GM19463 (cell line): ENCODE data around the gene TMEM151B.
A peak's percentile ranks its signal among the peaks of the same experiment; 100 is the strongest.
"Not testable (repeated sequence)": the region's sequence is repeated elsewhere in the genome, so short reads cannot be mapped to it uniquely, and the experiment has no call there.

Experiments used
- ATAC-seq: cut with Tn5 transposase; IDR thresholded peaks from one replicate; pipeline ENCODE4 v1.9.1; 2021; ENCODE audit warnings: mild to moderate bottlenecking, moderate library complexity; ENCODE audit not compliant: unreplicated experiment

The TMEM151B gene

DNA sequence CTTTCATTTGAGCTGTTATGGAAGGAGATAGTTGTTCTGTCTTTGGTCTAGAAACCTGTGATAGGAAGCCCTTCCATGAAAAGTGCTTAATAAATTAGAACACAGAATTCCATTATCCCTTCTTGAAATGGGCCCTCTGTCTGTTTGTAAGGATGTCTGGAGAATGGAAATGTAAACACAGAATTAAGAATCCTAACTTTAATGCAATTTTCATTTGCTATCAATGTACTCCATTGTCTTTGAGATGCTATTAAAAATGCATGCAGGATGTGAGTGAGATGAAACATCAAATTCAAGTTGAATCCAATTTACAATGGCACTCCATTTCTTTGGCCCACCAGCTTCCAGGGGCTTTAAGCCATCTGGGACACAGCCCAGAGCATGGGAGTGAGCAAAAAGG lies 56.8 kb downstream of the TMEM151B start:
- ATAC-seq = no peak

DNA sequence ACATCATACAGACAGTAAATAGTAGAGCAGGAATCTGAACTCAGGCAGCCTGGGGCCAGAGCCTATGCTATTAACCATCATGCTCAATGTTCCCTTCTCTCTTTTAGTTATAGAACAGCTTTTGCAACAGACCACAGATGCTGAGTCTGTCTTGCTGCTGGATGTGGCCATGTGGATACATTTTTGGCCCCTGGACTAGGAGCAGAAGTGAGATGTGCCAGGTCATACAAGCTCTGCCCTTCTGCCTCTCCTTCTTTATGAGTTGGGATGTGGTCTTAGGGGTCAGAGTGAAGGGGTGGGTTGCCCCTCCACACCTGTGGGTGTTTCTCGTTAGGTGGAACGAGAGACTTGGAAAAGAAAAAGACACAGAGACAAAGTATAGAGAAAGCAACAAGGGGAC lies 57.5 kb downstream of the TMEM151B start:
- ATAC-seq = no peak

DNA sequence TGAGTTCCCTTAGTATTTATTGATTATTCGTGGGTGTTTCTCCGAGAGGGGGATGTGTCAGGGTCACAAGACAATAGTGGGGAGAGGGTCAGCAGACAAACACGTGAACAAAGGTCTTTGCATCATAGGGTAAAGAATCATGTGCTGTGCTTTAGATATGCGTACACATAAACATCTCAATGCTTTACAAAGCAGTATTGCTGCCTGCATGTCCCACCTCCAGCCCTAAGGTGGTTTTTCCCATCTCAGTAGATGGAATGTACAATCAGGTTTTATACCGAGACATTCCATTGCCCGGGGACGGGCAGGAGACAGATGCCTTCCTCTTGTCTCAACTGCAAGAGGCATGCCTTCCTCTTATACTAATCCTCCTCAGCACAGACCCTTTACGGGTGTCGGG lies 58.0 kb downstream of the TMEM151B start:
- ATAC-seq = not testable (repeated sequence)

DNA sequence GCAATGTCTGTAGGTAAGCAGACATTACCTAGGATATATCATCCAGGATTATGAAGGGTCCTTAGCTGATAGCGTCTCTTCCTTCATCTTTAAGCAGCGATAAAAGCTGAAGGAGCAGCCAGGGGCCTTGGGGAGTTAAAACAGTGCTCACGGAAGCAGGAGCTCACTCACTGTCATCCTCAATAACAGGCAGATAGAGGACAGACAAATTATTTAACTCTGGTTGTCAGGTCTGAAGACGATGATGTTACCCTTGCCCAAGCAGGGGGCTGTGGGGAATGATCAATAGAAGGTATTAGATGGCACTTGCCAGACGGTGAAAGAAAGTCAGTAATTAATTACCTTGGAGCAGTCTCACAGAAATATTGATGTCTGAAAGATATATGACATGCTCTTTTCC lies 59.6 kb downstream of the TMEM151B start:
- no peak for ATAC-seq

DNA sequence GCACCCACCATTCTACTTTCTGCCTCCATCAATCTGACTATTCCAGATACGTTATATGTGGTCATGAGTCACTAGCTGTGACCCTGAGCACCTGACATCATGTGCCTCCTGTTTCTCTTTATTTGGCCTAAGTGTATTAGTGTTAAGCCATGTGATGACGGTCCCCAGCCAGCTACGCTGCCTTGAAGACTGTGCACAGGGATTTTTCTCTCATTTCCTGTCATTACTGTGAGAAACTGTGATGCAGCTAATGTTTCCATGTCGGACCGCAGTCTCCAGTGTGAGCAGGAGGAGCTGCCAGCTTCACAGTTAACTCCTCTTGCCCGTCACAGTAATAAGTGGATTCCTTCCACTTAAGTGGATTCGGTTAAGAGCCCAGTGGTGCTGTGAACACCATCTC lies 62.3 kb downstream of the TMEM151B start:
- ATAC-seq = no peak

DNA sequence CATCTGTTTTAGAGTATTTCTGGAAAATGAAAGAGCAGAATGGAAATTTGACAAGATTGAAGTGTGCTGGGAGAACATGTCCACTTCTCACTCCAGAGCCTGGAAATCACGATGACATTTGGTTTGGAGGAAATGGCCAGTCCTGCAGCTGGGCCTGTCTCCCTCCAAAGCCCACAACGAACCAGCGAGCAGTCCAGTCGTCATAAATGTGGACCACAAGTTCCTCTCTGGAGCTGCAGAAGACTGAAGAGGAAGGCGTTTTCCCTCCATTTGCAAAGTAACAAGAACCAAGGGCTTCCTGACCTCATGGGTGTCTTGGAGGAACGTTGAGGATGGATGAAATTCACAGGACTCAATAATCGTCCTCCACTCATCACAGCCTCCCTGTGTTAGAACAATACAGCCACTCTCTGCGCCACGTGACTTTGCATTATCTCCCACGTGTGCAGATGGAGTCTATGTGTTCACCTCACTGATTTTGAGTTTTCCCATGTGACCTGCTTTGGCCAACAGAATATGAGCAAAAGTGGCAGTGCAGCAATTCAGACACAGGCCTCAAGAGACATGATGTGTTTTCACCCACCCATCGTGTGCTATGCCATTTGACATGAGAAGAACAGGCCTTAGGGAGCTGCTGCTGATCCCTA lies 63.1 kb downstream of the TMEM151B start:
- no peak for ATAC-seq

DNA sequence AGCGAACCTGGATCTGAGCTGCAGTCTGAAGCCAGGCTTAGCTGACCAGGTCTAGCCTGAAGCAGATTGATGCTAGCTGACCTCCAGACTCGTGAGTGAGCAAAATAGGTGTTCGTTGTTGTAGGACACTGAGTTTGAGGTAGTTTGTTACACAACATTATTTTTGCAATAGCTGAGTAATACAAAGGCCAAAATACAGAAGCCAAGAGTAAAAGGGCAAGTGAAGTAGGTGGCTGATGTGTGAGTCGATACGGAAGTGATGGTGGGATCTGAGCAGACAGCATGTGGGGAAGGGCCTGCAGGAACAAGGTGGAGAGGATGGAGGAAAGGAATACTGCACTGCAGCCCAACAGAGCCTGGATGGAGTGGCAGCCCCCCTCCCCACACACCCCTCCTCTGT lies 63.7 kb downstream of the TMEM151B start:
- ATAC-seq = no peak

DNA sequence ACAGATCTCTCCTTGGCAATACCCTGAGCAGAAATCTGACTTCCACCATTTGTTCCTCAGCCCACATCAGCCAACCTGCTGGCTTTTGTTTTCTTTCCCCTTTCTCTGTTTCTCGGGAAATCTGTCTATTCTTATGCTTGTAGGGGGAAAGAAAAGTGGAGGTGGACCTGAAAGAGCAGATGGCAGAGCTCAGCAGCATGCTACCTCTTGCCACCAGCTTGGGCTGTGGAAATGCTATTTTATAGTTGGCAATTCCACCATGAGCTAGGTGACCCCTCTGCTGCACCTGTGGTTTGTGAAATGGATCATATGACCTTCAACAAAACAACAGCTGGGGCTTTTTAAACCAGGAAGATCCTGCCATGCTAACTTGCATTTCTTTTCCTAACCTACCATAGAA lies 65.4 kb downstream of the TMEM151B start:
- ATAC-seq = no peak

DNA sequence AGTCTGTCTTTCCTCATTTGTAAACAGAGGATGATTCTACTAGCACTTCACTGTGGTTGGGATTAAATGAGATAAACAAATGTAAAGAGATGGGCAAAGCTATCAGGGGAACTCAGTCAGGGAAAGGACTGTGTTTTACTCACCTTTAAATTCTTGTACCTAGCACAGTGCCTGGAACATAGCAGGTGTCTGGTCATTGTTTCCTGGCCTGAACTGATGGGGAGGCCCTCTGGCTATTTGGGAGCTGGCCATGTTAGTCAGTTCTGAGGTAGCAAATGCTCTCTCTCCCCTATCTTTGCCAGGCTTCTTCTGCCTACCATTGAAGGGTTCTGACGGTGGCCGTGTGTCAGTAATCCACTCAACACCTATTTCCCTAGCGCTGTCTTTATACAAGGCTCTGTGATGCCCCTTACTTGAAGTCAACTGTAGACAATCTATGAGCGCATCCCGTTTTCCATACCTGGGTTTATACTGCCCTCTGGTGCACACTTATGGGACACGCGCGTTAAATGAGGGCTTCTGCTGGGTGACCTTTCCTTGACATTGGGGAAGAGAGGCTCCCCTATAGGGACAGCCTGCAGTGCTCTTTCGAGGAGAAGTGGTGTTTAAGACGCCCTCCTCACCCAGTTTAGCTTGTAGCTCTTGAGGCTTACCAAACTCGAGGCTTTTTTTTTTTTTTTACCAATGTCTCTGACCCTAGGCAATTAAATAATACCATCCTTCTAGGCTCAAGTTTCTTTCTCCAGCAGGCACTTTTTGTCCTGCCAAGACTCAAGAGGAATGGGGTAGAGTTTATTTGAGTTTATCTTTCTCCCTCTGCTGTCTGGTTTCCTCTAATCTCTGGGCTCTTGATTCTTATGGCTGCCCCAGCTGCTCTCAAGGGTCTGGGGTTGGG lies 68.2 kb downstream of the TMEM151B start:
- ATAC-seq = peak; percentile 74

DNA sequence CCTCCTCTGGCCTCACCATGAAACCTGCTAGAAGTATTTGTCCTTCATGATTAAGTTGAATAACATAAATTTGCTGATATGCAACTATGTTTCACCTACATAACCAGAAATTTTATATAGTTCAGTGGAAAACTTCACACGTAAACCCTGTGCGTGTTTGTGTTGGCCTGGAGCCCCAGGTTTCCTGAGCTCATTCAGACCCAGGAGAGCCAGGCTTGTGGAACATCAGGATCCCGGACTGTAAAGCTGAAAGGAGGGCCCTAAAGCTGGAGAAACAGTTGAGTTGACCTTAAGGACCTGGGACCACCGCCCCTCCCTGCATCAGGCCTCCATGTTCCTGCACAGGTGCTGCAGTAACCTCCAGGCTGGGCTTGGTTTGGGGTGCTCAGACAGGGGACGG lies 69.1 kb downstream of the TMEM151B start:
- ATAC-seq = no peak

DNA sequence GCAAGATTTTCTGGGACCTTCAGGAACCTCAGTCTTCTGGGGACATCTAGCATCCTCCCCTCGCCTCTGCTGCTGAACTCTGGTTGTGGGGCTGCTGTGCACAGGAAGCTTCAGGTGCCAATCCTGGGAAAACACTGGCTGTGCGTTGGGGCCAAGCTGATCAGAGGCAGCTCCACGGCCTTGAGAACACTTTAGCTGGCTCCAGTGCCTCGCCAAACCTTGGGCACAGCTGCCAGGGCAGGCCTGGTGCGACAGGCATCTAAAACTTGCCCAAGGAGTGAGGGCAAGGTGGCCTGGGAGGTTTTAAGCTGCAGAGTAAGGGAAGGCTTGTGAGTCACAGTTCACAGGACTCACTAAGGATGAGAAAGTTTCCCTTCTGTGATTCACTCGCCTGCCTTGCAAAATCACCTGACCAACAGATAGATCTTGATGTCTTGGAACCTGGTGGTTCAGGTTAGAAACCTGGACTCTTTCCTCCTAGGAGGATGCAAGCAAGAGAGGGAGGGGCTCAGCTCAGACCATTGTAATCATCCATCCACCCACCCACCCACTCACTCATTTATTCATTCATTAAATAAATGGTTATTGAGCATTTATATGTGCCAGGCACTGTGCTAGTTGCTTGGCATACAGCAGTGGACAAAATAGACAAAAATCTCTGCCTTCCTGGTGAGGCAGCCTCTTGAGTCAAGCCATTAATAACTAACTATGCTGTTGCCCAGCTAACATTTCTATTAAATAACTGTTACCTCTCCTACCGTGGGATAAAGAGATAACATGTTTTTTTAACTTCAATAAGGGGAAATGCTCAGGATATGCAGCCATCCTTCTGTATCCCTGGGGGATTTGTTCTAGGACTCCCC lies 69.7 kb downstream of the TMEM151B start:
- no peak for ATAC-seq

DNA sequence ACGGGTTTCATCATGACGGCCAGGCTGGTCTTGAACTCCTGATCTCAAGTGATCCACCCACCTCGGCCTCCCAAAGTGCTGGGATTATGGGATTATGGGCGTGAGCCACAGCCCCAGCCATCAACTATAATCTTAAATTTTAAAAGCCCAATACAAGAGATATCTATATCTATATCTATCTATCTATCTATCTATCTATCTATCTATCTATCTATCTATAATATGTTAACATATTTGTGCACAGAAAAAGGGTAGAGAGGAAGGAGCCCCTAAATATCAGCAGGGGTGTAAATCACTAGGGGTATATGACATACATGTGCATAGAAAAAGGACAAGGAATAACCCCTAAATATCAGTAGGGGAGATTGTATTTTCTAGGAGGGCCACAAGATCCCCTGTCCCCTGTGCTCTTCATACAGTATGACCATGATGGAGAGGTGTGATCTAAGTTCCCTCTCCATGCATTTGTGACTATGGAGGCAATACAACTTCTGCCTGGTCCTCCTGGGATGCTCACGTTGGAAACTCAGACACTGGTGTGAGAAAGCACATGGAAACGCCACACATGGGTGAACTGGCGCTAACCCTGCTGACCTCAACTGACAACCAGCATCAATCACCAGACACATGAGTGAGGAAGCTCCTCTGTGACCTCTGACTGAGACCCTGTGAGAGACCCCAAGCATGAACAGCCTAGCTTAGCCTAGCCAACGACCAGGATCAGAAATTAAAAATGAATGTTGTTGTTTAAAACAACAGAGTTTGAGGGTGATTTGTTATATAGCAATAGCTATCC lies 71.0 kb downstream of the TMEM151B start:
- no peak for ATAC-seq

DNA sequence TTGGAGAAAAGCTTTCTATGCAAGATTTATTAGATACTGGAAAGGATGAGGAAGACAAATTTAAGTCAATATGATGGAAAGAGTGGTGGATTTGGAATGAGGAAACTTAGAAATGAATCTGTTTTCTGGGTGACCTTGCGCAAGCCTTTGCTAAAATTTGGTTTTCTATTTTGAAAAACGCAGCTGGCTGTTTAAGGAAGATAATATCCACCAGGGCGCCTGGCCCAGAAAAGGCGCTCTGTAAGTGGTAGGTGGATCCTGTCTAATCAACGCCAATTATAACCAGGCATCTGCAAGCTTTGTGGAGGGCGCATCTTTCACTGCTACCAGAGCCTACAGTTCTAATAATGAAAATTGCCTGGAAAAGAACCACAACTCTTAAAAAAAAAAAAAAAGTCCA lies 71.8 kb downstream of the TMEM151B start:
- ATAC-seq = no peak

DNA sequence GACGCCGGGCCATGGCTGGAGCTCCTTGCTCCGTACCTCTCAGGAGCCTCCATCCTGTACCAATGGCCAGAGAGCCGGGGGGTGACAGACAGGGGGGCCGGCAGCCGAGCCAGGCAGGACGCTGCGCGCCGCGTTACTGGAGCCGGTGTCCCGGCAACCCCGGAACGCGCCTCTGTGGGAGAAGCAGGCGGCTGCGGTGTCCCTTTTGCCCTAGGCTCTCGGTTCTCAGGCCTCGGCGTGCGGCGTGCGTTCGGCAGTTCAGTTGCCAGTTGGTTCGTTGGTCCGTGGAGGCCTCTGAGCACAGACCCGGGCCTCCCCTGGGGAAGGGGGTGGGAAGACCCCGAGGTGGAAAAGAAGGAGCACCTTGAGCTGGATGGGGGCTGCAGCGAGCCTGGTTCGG lies 72.2 kb downstream of the TMEM151B start, which contains the start of gene SPATS1:
SPATS1 (plus strand) TSS at position 162 of the 400 bp plus-strand sequence. CDS start 446 bp downstream, outside the sequence.
- no peak for ATAC-seq

DNA sequence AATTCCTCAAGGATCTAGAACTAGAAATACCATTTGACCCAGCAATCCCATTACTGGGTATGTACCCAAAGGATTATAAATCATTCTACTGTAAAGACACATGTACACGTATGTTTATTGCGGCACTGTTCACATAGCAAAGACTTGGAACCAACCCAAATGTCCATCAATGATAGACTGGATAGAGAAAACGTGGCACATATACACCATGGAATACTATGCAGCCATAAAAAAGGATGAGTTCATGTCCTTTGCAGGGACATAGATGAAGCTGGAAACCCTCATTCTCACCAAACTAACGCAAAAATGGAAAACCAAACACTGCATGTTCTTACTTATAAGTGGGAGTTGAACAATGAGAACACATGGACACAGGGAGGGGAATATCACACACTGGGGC lies 76.6 kb downstream of the TMEM151B start:
- not testable (repeated sequence) for ATAC-seq

DNA sequence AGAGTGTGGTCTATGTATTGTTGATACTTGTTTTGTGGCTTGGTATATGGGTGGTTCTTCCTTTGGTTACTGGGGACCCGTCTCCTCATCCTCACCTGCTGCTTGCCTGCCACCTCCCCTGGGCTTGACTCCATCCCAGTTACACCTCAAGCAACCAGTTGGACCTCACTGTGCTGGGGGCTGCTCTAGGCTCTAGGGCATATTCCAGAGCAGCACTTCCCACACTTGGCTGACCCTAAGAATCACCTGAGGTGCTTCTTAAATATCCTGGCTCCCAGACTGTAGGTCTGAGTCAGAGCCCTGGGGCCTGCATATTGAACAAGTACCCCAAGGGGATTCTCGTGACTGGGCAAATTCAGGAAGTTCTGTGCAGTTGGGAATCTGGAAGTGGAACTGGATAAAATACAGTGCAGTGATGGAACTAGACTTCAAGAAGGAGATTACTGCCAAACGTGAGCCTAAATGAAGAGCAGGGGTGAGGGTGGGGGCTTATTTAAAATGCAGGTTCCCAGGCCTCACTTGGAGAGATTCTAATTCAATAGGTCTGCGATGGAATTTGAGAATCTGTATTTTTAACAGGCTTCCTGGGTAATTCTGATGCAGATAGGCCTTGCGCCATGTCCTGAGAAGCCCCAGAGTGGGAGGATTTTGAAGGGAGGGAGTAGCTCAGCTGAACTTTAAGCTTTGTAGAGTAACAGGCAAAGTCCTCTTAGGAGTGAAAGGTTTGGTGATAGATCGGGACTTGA lies 79.8 kb downstream of the TMEM151B start:
- no peak for ATAC-seq

DNA sequence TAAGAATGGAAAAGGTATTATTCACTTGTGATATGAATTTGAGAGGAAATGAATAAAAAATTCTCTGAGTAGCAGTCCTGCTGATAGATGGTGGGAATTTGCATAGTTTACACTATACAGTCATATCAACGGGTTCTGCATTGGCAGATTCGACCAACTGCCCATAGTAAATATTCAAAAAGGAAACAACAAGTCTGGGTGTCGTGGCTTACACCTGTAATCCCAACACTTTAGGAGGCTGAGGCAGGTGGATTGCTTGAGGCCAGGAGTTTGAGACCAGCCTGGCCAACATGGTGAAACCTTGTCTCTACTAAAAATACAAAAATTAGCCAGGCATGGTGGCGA lies 80.4 kb downstream of the TMEM151B start:
- ATAC-seq = not testable (repeated sequence)

DNA sequence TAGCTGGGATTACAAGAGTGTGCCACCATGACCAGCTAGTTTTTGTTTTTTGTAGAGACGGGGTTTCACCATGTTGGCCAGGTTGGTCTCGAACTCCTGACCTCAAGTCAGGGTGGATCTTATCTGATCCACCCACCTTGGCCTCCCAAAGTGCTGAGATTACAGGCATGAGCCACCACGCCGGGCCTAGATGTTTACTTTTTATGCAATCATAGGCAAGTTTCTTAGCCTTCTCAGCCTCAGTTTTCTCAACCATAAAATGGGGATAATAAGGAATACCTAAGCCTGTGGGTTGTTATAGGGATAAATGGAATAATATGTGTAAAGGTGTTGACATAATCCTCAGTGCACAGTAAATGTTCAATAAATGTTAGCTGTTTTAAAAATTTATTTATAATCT lies 82.0 kb downstream of the TMEM151B start:
- no peak for ATAC-seq

DNA sequence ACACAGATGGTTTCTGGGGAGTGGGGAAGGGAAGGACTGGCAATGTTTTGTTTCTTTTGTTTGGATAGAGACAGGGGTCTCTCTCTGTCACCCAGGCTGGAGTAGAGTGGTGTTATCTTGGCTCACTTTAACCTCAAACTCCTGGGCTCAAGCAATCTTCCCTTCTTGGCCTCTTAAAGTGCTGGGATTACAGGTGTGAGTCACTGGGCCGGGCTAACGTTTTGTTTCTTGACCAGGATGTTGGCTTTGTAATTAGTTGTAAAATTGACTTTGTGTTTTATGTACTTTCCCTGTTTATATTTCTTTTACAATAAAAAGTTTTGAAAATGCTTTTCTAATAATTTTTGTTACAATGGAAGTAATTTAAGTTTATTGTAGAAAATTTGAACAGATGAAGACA lies 83.1 kb downstream of the TMEM151B start:
- no peak for ATAC-seq

DNA sequence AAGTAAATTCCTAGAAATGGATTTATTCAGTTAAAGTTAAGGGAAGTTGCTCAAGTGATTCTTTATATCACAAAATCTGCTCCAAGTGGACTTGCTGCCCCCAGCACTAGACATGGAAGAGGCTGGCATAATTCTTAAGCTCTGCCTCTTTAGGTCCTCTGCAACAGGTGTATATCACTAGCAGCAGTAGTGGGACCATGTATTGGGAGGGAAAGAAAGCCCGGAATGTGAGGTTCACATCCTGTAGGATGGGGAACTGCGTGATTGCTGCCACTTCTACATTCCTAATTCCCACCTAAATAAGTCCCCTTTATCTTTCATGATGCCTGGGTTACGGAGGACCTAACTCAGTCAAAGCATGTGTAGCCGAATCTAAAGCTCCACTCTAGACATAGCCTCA lies 85.4 kb downstream of the TMEM151B start:
- ATAC-seq = no peak
